Measurements from ENCODE around the gene CPNE4.

Gene CPNE4

GRCh38 chr3:131699001-131699400 is 335.8 kb downstream of the CPNE4 start:
- no peak for DNase-seq (ENCODE audit: low read depth)

DNA sequence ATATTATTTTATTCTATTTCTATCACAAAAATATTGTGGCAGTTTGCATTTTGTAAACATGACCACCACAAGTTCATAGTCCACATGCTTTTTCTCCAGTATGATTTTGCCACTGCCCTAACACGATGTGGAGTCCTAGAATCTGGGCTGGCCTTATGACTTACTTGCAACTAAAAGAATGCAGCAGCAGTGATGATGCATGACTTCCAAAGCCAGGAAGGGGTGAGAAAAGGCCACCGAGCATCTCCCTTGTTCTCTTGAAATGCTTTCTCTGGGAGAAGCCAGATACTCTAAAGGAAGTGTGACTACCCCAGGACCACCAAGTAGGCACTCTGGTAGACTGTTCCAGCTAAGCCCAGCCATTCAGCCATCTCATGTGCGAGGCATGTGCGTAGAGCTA is 340.4 kb downstream of the CPNE4 start:
- DNase-seq (ENCODE audit: low read depth): no peak

GRCh38 chr3:131692356-131692755 is 342.5 kb downstream of the CPNE4 start:
- no peak for DNase-seq (ENCODE audit: low read depth)

DNA sequence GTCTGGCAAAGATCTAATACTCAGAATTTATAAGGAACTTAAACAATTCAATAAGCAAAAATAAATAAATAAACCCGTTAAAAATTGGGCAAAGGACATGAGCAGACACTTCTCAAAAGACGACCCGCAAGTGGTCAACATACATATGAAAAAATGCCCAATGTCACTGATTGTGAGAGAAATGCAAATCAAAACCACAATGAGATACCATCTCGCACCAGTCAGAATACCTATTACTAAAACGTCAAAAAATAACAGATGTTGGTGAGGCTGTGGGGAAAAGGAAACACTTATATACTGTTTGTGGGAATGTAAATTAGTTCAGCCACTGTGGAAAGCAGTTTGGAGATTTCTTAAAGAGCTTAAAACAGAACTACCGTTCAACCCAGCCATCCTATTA is 344.0 kb downstream of the CPNE4 start:
- DNase-seq (ENCODE audit: low read depth): no peak

GRCh38 chr3:131688370-131688769 is 346.4 kb downstream of the CPNE4 start:
- no peak for DNase-seq (ENCODE audit: low read depth)

DNA sequence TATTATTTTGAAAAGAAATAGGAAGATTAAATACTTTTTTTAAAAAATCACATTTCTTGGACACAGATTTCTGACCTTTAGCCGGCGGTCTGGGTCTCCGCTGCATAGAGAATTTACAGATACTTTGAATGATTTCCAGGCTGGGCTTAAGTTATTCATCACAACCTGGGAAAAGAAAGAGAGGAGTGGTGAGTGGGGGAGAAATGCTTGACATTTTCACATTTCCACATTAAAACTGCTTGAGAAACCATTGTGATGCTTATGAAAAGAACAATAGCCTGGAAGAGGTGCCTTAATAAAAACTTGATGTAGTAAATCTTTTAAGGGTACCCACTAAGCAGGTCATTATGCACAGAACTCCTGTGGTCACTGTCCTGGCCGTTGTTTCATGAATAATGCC is 365.2 kb downstream of the CPNE4 start:
- no peak for DNase-seq (ENCODE audit: low read depth)

DNA sequence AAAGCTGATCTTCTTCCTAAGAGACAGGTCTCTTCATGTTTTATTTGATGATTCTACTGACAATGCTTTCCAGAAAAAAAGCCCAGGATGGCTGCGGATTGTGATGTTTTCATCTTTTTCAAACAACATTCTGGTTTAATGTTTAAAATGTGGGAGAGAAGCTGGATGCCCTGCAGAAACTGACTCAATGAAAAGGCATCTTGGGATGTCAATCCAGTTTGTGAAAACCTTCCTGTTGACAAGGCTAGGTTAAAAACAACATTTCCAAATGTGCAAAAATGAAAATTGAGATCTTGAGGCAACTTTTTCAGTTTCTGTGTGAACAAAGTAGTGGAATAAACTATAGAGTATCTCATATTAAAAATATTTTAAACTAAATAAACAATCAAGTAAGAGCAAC is 376.0 kb downstream of the CPNE4 start:
- DNase-seq (ENCODE audit: low read depth): no peak

DNA sequence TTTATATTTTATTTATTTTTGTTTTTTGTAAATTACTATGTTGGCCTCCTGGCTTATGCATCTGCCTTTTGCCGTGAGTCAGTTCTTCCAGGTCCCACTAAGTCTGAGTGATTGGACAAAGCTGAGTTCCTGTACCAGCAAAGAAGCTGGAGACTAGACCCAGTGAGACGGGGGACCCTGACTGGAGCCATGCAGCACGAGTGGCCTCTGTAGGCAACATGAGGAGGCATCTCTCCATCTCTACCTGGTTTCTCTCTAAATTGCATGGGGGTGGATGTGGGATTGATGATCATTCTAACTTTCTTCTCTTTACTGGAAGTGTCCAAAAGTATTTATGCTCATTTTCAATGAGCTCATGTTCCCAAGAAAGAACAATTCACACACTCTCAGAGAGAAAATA is 376.7 kb downstream of the CPNE4 start:
- DNase-seq (ENCODE audit: low read depth): no peak

- no peak for DNase-seq (ENCODE audit: low read depth)
Observed at GRCh38 chr3:131655070-131655690, 379.6 kb downstream of the CPNE4 start.

GRCh38 chr3:131645638-131646037 is 389.2 kb downstream of the CPNE4 start:
- no peak for DNase-seq (ENCODE audit: low read depth)

DNA sequence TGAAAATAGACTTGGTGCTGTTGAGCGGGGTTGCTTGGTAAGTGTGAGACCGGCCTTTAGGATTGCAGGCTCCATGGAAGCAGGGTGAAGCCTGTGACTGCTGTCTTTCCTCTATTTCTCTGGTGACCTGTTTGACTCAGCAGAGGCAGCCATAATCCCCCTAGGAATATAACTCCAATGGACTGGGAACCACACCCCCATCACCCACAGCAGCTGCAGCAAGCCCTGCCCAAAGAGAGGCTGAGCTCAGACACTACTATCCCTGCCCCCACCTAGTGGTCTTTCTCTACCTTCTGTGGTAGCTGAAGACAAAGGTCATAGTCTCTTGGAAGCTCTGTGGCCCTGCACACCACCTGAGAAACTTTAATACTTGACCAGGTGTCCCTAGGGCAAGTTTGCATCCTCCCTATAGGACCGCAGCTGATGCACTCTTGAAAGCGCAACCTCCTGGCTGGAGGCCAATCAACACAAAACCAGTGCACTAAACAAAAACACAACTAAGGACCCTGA is 398.5 kb downstream of the CPNE4 start:
- DNase-seq (ENCODE audit: low read depth): no peak

DNA sequence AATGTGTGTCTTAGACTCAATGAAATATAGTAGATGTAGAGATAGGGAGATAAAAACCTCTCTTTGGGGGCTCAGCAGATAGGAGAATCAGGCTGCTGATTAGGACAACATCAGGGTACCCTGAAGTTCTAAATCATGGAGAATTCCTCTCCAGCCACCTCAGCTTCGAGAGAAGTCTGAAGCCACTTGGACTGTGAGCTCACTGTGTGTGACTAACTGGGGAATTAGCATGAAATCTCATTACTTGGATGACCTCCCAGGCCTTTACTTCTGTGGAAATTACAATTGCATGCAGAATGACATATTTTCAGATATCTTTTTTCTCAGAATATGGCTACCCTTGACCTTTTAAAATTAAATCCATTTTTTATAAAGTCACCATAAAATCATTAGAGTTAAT is 404.0 kb downstream of the CPNE4 start:
- DNase-seq (ENCODE audit: low read depth): no peak

DNA sequence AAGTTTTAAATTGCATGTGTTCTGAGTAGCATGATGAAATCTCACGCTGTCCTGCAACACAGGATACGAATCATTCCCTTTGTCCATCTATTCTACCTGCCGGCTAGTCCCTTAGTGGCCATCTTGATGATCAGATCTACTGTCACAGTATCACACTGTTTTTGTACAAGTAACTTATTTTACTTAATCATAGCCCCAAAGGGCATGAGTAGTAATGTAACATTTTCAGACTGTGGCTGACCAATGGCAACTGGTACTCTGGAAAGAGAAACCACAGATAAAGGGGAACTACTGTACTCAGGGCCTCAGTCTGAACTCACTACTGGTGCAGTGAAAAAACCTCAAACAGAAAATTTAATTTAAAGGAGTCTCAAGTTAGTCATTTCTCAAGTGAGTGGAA is 404.7 kb downstream of the CPNE4 start:
- DNase-seq (ENCODE audit: low read depth): no peak

DNA sequence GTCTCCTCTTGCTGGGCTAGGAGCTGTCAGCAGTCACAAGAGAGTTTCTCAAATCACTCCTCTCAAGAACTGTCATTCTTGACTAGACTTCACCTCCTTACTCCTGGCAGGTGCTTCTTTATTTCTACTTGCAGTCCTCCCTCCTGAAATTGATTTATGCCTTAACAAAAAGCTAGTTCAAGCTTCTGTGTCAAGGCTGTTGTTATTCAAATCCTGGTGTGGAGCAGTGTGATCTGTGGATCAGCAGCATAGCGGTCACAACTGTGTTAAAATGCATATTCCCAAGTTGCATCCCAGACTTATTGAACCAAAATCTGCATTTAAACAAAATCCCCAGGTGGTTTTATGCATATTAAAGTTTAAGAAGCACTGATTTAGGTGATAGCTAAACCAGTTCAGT is 411.4 kb downstream of the CPNE4 start:
- no peak for DNase-seq (ENCODE audit: low read depth)

DNA sequence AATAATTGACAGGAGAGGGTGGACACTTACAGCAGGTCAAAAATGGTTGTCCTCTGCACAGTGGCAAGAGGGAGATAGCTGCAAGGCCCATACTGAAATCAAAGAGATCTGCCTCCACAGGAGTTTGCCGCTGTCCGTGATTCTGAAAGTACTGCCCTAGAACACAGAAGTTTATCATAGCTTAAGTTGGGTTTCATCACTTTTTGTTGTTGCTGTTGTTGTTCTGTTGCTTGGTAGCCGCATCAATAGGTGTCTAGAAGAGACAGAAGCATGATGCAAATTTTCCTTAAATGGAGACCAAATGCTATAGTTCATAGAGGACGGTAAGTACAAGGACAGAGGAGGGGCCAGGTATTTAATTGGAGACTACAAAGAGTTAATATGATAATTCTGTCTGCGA is 412.1 kb downstream of the CPNE4 start:
- no peak for DNase-seq (ENCODE audit: low read depth)

DNA sequence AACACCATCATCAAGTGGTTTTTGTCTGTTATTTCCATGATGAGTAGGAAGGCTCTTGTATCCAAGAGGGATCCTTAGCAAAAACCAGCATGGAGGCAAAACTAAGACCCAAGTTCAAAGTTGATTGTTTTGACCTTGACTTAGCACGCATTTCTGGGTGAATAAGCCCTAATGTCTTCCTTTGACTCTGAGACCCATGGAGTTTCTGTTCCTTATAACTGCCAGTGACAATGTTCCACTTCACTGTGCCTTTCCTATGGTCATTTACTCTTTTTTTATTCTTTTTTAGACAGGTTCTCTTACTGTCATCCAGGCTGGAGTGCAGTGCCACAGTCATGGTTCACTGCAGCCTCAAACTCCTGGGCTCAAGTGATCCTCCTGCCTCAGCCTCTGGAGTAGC is 413.8 kb downstream of the CPNE4 start:
- no peak for DNase-seq (ENCODE audit: low read depth)

GRCh38 chr3:131619821-131620220 is 415.0 kb downstream of the CPNE4 start:
- no peak for DNase-seq (ENCODE audit: low read depth)

DNA sequence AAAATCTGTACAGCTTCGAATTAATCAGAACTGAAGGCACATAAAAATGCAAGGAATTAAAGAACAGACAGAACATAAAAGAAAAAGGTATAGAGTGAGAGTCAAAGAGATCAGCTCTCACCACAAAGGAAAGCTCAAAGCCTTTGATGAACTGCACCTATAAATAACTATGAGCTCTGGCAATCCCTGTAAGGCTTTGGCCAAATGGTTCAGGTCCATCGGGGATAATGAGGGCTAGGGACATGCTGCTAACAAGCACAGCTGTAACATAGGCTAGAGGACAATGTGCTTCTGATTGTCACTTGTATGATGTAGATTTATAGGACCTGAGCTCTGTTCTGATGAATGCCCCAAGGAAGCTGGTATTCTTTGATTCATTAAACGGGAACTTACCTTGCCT is 418.1 kb downstream of the CPNE4 start:
- no peak for DNase-seq (ENCODE audit: low read depth)

GRCh38 chr3:131612745-131613144 is 422.1 kb downstream of the CPNE4 start:
- DNase-seq (ENCODE audit: low read depth): no peak

- DNase-seq (ENCODE audit: low read depth): no peak
Observed at GRCh38 chr3:131610174-131610573, 424.6 kb downstream of the CPNE4 start.

- no peak for DNase-seq (ENCODE audit: low read depth)
Observed at GRCh38 chr3:131608741-131609140, 426.1 kb downstream of the CPNE4 start.

- no peak for DNase-seq (ENCODE audit: low read depth)
Observed at GRCh38 chr3:131608296-131608695, 426.5 kb downstream of the CPNE4 start.

DNA sequence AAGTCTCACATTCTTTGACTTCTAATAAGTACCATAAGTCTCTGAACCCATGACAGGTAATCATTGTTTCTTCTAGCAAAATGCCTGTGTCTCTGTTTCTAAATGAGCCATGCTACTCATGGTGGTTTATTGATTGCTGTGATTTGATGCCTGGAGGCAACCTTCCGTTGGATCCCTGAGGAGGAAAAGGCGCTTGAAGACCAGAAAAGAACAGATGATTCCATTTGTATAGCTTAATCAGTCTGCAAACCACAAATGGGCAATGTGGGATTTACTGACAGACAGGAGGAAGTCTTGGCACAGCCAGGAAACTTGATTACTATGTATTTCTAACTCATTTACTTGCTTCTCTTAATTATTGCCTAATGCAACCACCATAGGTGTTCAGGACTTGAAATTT is 428.9 kb downstream of the CPNE4 start:
- DNase-seq (ENCODE audit: low read depth): no peak

DNA sequence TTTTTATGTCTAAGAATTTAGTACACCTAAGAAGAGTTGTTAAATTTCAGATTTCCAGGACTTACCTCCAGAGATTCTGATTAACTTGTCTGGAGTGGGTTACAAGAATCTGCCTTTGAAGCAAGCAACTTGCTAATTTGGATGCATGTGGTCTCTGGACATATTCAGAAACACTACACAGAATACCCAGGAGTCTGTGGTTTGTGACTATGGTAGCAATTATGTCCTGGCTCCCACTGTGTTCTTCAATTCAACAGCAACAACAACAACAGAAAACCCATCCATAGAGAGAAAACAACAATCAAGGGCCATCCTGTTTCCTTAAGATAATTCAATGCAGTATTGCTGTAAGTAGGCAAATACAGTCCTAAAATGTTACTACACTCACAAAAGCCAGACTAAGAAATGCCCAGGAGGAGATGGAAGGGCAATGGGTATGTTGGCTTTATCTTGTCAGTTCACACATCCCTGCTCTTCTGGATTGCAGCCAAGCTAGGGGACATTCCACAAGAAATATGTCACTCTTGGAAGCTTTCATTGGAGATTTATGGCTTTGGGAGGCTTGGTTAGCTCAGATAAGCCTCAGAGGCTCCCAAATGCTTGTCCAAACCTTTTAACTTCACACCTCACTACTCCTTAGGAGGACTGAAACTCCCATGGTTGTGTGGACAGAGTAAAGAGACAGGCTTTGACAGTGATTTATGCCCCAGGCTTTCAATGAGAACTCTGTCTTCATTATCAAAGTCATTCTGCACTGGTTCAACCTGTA is 432.6 kb downstream of the CPNE4 start:
- DNase-seq (ENCODE audit: low read depth): no peak

Measured in HS-27A (cell line).